Activated naive CD4-positive, alpha-beta T cell treated with anti-CD3 and anti-CD28 coated beads, Interleukin-2, amount 50 U/mL, for 16 hours (primary cell): ENCODE data around the gene UCN2.
"Not testable (repeated sequence)": the region's sequence is repeated elsewhere in the genome, so short reads cannot be mapped to it uniquely, and the experiment has no call there.

Experiments
- DNase-seq: peaks from one replicate; pipeline ENCODE4 v3.0.0-alpha.2; 2020

Gene UCN2

GRCh38 chr3:48532271-48532976 is 31.2 kb downstream of the UCN2 start:
- DNase-seq: no peak

- not testable (repeated sequence) for DNase-seq
These were observed 32.9 kb downstream of the UCN2 start for GRCh38 chr3:48530701-48531100.

GRCh38 chr3:48528754-48529153 is 34.8 kb downstream of the UCN2 start:
- no peak for DNase-seq

GRCh38 chr3:48528048-48528447 is 35.5 kb downstream of the UCN2 start:
- DNase-seq: no peak

DNA sequence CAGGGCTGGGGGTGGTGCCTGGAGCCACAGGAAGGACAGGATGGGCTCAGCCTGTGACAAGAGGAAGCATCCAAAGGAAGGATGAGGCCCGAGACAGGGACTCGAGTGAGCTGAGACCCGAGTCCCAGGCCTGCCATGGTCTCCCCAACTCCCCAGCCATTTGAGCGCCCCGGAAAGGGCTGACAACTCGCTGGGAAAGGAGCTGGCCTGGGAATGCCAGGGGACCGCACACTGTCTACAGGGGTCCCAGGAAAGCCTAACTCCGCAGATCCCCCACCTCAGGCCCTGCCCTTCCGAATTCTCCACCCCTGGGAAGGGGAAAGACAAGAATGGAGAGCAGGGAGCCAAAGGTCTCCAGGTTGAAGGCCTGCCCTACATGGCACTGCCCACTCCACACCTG is 38.6 kb downstream of the UCN2 start:
- no peak for DNase-seq

DNA sequence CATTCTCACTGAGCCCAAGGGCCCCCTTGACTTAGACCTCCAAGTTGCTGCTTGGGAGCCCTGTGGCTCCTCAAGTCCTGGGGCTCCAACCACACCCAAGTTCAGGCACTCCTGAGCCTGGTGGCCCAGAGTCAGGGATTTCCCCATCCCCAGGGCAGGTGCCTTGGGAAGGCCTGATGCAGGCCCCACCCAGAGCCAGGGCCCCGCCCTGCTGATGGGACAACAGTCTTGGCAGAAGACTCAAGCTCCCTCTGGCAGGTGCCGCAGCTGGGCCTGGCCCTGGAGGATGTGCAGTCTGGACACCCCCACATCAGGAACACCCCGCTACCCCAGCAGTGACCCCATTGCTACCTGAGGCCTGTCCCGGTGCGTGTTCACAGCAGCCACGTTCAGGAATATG is 41.9 kb downstream of the UCN2 start:
- DNase-seq: no peak

- no peak for DNase-seq
These were observed 44.3 kb downstream of the UCN2 start for GRCh38 chr3:48519277-48519643.

DNA sequence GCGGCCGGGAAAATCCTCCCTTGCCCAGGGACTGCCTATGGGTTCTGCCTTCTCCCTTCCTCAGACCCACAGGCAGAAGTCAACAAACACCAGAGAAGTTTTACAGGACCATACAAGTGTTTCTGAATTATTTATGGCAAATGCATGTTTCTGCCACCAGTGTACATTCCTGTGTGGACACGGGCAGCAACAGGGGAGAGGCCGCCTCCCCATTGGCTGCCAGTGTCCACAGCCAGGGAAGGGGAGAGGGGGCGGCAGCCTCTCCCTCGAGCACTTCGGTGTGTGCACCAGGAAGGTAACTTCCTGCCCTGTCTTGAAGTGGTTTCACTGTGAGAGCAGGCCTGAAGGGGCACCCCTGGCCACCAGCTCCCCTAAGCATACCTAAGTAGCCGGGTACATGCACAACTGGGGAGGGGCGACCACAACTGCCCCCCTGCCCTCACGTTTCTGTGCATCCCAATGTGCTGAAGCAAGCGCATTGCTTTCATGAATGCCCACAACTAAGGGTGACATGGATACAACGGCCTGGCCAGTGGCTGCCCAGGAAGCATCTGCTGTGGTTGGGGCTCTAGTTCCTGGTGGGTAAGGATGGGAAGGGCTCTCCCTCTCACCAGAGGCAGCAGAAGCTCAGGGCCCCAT is 44.8 kb downstream of the UCN2 start:
- DNase-seq: no peak

DNA sequence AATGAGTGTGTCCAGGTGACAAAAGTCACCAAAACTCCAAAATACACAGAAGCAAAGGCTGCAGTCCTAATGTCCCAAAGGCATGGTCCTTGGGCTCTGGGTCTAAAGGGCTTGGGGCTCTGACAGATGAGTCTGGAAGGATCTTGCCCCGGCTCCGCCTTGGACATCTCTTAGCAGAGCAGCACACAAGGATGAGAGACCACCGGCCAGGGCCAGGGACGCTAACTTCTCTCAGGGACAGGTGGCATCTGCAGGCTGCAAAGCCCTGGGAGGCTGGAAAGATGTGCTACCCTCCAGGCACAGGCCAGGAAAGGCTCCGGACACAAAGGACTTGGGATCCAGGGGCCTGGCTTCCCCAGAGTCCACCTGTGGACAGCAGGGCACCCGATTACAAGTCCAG is 45.5 kb downstream of the UCN2 start:
- DNase-seq: no peak

DNA sequence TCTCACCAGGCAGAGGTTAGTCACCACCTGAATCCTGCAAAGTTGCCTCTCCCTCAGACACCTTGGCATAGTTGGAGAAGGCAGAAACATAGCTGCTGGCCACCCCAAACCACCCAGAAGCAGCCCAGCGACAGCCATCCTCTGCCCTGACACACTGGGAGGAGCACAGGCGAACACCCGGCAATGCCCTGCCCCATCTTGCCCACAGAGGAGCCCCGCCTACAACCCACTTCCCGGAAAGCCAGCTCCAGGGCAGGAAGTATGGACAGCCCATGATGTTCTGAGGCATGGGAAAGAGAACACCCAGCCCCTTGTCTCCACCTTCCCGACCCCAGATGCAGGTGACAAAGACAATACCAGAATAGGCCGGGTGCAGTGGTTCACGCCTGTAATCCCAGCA is 47.0 kb downstream of the UCN2 start:
- DNase-seq: no peak

DNA sequence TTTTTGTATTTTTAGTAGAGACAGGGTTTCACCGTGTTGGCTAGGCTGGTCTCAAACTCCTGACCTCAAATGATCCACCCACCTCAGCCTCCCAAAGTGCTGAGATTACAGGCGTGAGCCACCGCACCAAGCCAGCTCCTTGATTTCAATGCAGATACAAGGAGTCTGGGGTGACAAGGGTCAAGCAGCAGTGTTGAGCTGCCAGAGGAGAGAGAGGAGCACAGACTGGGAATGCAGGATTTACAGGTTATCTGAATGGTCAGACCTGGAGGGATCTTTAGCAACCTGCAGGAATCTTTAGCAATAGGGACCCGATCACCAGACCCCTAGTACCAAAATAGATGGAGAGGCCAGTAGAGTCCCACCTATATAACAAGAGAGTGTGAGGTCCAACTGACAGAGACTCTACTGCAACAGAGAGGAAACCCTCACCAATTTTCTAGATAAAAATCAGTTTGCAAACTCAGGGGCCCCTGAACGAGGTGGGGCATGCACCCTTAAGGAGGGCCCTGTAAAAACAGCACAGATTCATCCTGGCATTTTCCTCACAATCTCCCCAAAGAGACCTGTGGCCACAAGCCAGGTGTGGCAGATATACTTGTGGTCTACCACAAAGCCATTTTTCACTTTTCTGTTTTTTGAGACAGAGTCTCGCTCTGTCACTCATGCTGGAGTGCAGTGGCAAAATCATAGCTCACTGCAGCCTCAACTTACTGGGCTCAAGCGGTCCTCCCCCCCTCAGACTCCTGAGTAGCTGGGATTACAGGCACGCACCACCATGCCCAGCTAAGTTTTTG is 49.0 kb downstream of the UCN2 start:
- DNase-seq: no peak
